Mucosa of descending colon (tissue), 3 donors: ENCODE results near the gene ANKRD13B. TPM values are rescaled to one million over a fixed set of nuclear protein-coding genes. Genes with fewer than 3 reads are reported as not detected.
A peak's percentile ranks its signal among the peaks of the same experiment; 100 is the strongest.

Source experiments
- ATAC-seq: fragments of 200-7000 bp; cut with Tn5 transposase; one replicate; pipeline ENCODE4 v1.9.1; 2020; ENCODE audit warnings: mild to moderate bottlenecking, moderate library complexity
- DNase-seq, 3 donors: peaks; one replicate each; pipeline ENCODE4 v3.0.0-alpha.2; 2020
- H3K36me3 ChIP-seq: fragments of 200-600 bp; one replicate; pipeline ENCODE4 v1.8.0; 2021; ENCODE audit warnings: low read depth, mild to moderate bottlenecking
- H3K4me1 ChIP-seq: fragments of 200-600 bp; one replicate; pipeline ENCODE4 v1.8.0; 2021; ENCODE audit warnings: low read depth, mild to moderate bottlenecking
- H3K4me3 ChIP-seq: fragments of 200-600 bp; one replicate; pipeline ENCODE4 v1.8.0; 2021; ENCODE audit warnings: mild to moderate bottlenecking
- H3K9me3 ChIP-seq: fragments of 200-600 bp; one replicate; pipeline ENCODE4 v1.8.0; 2021; ENCODE audit warnings: mild to moderate bottlenecking
- intact Hi-C, 2 donors: fragments of 100-400 bp; cut with DNase I in 1 of 2; cut with micrococcal nuclease in 1 of 2; formaldehyde crosslinking; loops; one replicate each; pipeline versions ENCODE4 v1.11.0 to v1.11.1; 2022; cut with DNase I, micrococcal nuclease
- long read RNA-seq, 2 donors: library from polyadenylated mRNA; unstranded; transcript quantifications; one replicate each; pipeline ENCODE4 v2.0.0, GENCODE V29; 2019 to 2021
- total RNA-seq, 3 donors: library from RNA; stranded (reverse); fragmentation: NEBNext Ultra II Directional in 2 of 3; extraction: Animal tissue kit (Norgen Biotek cat#: 25700) in 2 of 3; gene quantifications; one replicate each; pipeline versions ENCODE4 v1.2.1 to v1.2.4, GENCODE V29; 2021 to 2023
- TF ChIP-seq, protein P1 (sequence below): fragments of 200-600 bp; IDR thresholded peaks from one replicate; pipeline ENCODE4 v1.8.0; 2022; ENCODE audit warnings: antibody characterized with exemption, mild to moderate bottlenecking
- donor health status: DM: no; HTN: no; CAD: no; lungs with moderate emphysema.
- donor health status: DM: no; HTN: no; CAD: no.
- donor health status: DM: no; HTN: yes; CAD: no.

The ANKRD13B gene
- 10 to 100 TPM in 1 of 3 donors, 1 to 10 TPM in 2; 2.2 to 11.2 (median 3.3) TPM for total RNA-seq
- long read RNA-seq, donor 1, partial matches to known transcripts = 2 of 4 reads
- long read RNA-seq, donor 1, other reads (novel, unspliced or antisense) = 2 of 4 reads
- long read RNA-seq, donor 2 = 0 reads

DNA sequence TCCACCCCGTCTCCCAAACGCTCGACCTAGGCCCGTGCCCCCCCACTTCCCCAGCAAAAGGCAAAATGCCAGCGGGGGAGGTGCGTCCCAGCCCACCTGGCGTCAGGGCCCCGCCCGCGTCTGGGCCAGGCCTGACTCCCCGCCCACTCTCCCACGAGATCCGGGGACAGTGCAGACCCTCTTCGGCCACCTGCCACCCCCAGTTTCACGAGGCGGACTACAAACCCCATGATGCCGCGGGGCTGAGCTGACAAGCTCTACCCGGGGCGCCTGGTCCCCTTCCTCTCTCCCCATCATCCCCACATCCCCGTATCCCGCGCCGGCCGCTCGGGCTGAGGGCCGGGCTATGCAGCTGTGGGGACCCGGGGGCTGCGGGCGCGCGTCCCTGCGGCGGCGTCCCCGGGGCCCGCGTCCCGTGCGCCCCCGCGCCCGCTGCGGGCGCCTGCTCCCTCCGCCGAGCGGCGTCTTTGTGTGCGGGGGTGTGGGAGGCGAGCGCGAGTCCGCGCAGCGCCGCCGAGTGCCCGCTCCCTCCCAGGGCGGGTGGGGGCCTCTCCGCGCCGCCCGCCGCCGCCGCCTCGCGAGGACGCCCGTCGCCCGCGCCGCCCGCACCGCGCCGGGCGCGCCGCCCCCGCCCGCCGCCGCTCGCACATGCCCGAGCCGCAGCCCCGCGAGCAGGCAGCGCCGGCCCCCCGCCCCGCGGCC, at the start of gene ANKRD13B:
TSS of gene ANKRD13B (plus strand) at position 283 of the 702 bp plus-strand sequence. CDS start 490 bp downstream, outside the sequence.
- Histone ChIP-seq H3K4me3 (peak within 1 kb of the TSS; percentile 32), H3K4me1 (peaks cover 44% of the 10 kb centered on the region), H3K9me3 (no peaks in the 10 kb centered on the region), H3K36me3 (no peaks in the 10 kb centered on the region)
- DNase-seq (peak; percentile 63 to 74 (median 74)), ATAC-seq (no peak)
- intact Hi-C loops = no loop called here
- TF ChIP-seq, protein P1, sequence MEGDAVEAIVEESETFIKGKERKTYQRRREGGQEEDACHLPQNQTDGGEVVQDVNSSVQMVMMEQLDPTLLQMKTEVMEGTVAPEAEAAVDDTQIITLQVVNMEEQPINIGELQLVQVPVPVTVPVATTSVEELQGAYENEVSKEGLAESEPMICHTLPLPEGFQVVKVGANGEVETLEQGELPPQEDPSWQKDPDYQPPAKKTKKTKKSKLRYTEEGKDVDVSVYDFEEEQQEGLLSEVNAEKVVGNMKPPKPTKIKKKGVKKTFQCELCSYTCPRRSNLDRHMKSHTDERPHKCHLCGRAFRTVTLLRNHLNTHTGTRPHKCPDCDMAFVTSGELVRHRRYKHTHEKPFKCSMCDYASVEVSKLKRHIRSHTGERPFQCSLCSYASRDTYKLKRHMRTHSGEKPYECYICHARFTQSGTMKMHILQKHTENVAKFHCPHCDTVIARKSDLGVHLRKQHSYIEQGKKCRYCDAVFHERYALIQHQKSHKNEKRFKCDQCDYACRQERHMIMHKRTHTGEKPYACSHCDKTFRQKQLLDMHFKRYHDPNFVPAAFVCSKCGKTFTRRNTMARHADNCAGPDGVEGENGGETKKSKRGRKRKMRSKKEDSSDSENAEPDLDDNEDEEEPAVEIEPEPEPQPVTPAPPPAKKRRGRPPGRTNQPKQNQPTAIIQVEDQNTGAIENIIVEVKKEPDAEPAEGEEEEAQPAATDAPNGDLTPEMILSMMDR = no peak

DNA sequence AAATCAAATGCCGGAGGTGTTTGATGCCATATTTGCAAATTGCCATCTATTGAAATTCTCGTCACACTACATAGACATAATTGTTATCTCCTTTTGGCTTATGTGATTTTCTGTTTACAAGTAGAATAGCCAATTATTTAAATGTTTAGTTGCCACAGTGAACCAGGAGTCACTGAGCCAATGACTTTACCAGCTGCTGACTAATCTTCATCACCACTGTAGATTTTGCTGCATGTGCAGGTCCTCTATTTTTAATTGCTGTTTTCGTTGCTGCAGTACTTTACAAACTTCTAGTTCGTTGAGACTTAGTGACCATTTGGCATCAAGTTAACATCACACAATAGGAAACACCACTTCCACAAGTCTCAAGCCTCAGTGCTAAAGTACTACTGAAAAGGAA, 48.9 kb upstream of the ANKRD13B start:
- TF ChIP-seq, protein P1 = no peak
- H3K4me1 ChIP-seq = no peaks in the 10 kb centered on the region
- no peaks in the 10 kb centered on the region for H3K9me3 ChIP-seq
- H3K4me3 ChIP-seq = no peak overlapping the region
- H3K36me3 ChIP-seq = no peaks in the 10 kb centered on the region
- no peak for DNase-seq
- ATAC-seq = no peak
- intact Hi-C loops = loop anchor here in 1 of 2 donors (10.0 kb wide), 1 partner anchor 179 kb away; no protein-coding TSS in a partner anchor

DNA sequence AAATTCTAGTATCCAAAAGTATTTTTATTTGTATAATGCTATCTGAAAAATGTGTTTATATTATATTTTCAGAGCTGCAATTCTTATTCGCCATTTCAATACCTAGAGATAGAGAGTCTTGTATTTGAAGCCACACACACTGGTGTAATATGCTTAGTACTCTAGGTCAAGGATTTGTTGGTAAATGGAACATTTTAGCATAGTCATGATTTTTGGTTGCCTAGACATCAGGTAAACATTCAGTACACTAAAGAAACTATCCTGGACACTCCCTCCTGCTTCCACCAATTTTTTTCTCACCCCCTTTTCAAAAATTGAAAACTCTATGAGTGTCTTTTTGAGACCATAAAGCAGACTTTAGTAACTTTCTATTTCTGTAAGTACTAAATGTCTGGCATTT, 46.8 kb upstream of the ANKRD13B start:
- intact Hi-C loops = loop anchor here in 1 of 2 donors (10.0 kb wide), 1 partner anchor 181 kb away; no protein-coding TSS in a partner anchor

DNA sequence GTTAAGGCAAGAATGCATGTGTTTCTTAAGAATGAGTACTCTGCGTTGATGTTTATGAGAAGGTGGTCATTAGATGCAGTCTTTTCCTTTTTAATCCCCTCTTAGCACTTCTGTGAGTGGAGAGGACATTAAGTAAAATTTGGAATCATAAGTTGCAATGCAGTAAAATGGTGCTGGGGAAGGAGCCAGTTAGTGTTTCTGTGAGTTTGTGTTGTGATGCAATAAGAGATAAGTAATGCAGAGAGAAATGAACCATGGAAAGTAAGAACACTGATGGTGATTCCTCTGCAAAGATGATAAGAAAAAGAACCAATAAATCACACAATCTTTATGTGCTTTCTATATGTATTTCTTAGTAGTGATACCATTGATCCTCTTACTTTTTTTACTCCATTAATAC, 46.1 kb upstream of the ANKRD13B start:
- intact Hi-C loops = loop anchor here in 1 of 2 donors (10.0 kb wide), 1 partner anchor 182 kb away; no protein-coding TSS in a partner anchor
- no peak overlapping the region for H3K4me3 ChIP-seq
- no peaks in the 10 kb centered on the region for H3K9me3 ChIP-seq
- H3K4me1 ChIP-seq = no peaks in the 10 kb centered on the region
- DNase-seq (no peak), ATAC-seq (no peak)
- H3K36me3 ChIP-seq = no peaks in the 10 kb centered on the region
- TF ChIP-seq, protein P1 = no peak

More for the DNA sequence above, 46.8 kb upstream of the ANKRD13B start:
- Histone ChIP-seq H3K4me1 (no peaks in the 10 kb centered on the region), H3K36me3 (no peaks in the 10 kb centered on the region), H3K4me3 (no peak overlapping the region), H3K9me3 (no peaks in the 10 kb centered on the region)
- TF ChIP-seq, protein P1 = no peak
- ATAC-seq = no peak
- DNase-seq = no peak

DNA sequence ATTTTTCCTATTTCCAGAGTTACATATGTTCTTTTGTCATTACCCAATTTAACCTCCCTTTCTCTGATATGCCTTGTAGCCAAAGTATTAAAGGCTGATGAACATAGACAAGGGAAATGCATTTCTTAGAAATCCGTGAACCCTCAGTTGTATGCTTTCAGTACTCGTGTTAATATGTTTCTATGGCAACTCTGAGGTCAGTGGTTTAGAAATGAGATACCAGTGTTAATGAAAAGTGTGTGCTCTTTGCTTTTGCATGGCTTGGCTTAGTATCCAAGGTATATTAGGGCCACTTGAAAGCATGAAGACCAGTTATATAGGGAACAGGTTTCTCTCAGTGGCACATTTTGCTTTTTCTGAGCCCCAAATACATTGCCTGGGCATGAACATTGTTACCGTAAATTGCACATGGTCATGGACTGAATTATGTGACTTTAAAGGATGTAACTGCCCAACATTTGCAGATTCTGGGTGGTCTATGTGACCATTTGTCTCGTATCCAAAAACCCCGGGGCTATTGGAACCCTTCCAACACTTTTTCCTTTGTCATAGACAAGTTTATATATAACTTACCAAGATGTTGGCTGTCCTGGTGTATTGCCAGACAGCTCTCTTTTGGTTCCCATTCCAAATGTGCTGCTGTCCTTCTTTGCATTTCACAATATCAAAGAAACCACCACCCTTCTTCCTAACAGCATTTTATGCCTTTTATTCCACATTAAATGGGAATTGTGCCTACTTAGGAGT, 43.6 kb upstream of the ANKRD13B start:
- H3K9me3 ChIP-seq = no peaks in the 10 kb centered on the region
- no peaks in the 10 kb centered on the region for H3K36me3 ChIP-seq
- intact Hi-C loops = loop anchor here in 1 of 2 donors (10.0 kb wide), 1 partner anchor 185 kb away; no protein-coding TSS in a partner anchor
- H3K4me1 ChIP-seq = no peaks in the 10 kb centered on the region
- H3K4me3 ChIP-seq = no peak overlapping the region
- TF ChIP-seq, protein P1 = no peak
- no peak for DNase-seq
- no peak for ATAC-seq
